HEK293 (cell line): ENCODE results near the gene GNAI2.
A peak's percentile ranks its signal among the peaks of the same experiment; 100 is the strongest.

Source experiments
- BCL11B ChIP-seq: fragments of 450-650 bp; formaldehyde crosslinking; IDR thresholded peaks from 2 replicates; pipeline ENCODE4 v1.5.1; 2016; ENCODE audit warnings: low read depth, missing biosample characterization, missing genetic modification characterization
- GFI1B ChIP-seq: fragments of 450-650 bp; formaldehyde crosslinking; IDR thresholded peaks from 2 replicates; pipeline ENCODE4 v1.5.1; 2016; ENCODE audit warnings: missing biosample characterization, missing genetic modification characterization
- INSM2 ChIP-seq: fragments of 450-650 bp; formaldehyde crosslinking; IDR thresholded peaks from 2 replicates; pipeline ENCODE4 v1.5.1; 2016; ENCODE audit warnings: missing biosample characterization, missing genetic modification characterization
- KLF10 ChIP-seq: fragments of 450-650 bp; IDR thresholded peaks from 2 replicates; pipeline ENCODE4 v1.5.1; 2018; ENCODE audit warnings: missing biosample characterization, mild to moderate bottlenecking, missing genetic modification characterization
- OVOL3 ChIP-seq: fragments of 450-650 bp; formaldehyde crosslinking; IDR thresholded peaks from 2 replicates; pipeline ENCODE4 v1.5.1; 2016; ENCODE audit warnings: missing biosample characterization, missing genetic modification characterization
- PATZ1 ChIP-seq: fragments of 450-650 bp; formaldehyde crosslinking; IDR thresholded peaks from 2 replicates; pipeline ENCODE4 v1.5.1; 2016; ENCODE audit warnings: missing biosample characterization, missing genetic modification characterization
- PRDM4 ChIP-seq: fragments of 450-650 bp; formaldehyde crosslinking; IDR thresholded peaks from 2 replicates; pipeline ENCODE4 v1.5.1; 2017; ENCODE audit warnings: missing biosample characterization, missing genetic modification characterization
- SETDB1 ChIP-seq: IDR thresholded peaks from one replicate; pipeline ENCODE4 v1.6.1; 2017; ENCODE audit warnings: mild to moderate bottlenecking, low read length, moderate library complexity, mixed read lengths; ENCODE audit not compliant: insufficient read length
- SP7 ChIP-seq: fragments of 450-650 bp; formaldehyde crosslinking; IDR thresholded peaks from 2 replicates; pipeline ENCODE4 v1.5.1; 2016; ENCODE audit warnings: missing biosample characterization, missing genetic modification characterization
- WT1 ChIP-seq: fragments of 450-650 bp; formaldehyde crosslinking; IDR thresholded peaks from 2 replicates; pipeline ENCODE4 v1.5.1; 2016; ENCODE audit warnings: missing biosample characterization, missing genetic modification characterization
- ZBTB8A ChIP-seq: fragments of 450-650 bp; formaldehyde crosslinking; IDR thresholded peaks from 2 replicates; pipeline ENCODE4 v1.5.1; 2016; ENCODE audit warnings: missing biosample characterization, missing genetic modification characterization
- ZEB2 ChIP-seq: fragments of 450-650 bp; formaldehyde crosslinking; IDR thresholded peaks from 2 replicates; pipeline ENCODE4 v1.5.1; 2016; ENCODE audit warnings: missing biosample characterization, missing genetic modification characterization
- ZFP37 ChIP-seq: fragments of 450-650 bp; formaldehyde crosslinking; IDR thresholded peaks from 2 replicates; pipeline ENCODE4 v1.5.1; 2016; ENCODE audit warnings: missing biosample characterization, missing genetic modification characterization
- ZFP41 ChIP-seq: fragments of 450-650 bp; formaldehyde crosslinking; IDR thresholded peaks from 2 replicates; pipeline ENCODE4 v1.5.1; 2016; ENCODE audit warnings: missing biosample characterization, missing genetic modification characterization, borderline replicate concordance
- ZNF140 ChIP-seq: fragments of 450-650 bp; formaldehyde crosslinking; IDR thresholded peaks from 2 replicates; pipeline ENCODE4 v1.5.1; 2016; ENCODE audit warnings: missing biosample characterization, missing genetic modification characterization
- ZNF169 ChIP-seq: fragments of 450-650 bp; formaldehyde crosslinking; IDR thresholded peaks from 2 replicates; pipeline ENCODE4 v1.5.1; 2016; ENCODE audit warnings: missing biosample characterization, missing genetic modification characterization
- ZNF239 ChIP-seq: fragments of 450-650 bp; formaldehyde crosslinking; IDR thresholded peaks from 2 replicates; pipeline ENCODE4 v1.5.1; 2016; ENCODE audit warnings: missing biosample characterization, missing genetic modification characterization
- ZNF280D ChIP-seq: fragments of 450-650 bp; formaldehyde crosslinking; IDR thresholded peaks from 2 replicates; pipeline ENCODE4 v1.5.1; 2016; ENCODE audit warnings: missing biosample characterization, missing genetic modification characterization
- ZNF324 ChIP-seq: fragments of 450-650 bp; formaldehyde crosslinking; IDR thresholded peaks from 2 replicates; pipeline ENCODE4 v1.5.1; 2016; ENCODE audit warnings: missing biosample characterization, missing genetic modification characterization
- ZNF416 ChIP-seq: fragments of 450-650 bp; formaldehyde crosslinking; IDR thresholded peaks from 2 replicates; pipeline ENCODE4 v1.5.1; 2016; ENCODE audit warnings: missing biosample characterization, missing genetic modification characterization
- ZNF488 ChIP-seq: fragments of 450-650 bp; formaldehyde crosslinking; IDR thresholded peaks from 2 replicates; pipeline ENCODE4 v1.5.1; 2016; ENCODE audit warnings: missing biosample characterization, missing genetic modification characterization
- ZNF529 ChIP-seq: fragments of 450-650 bp; formaldehyde crosslinking; IDR thresholded peaks from 2 replicates; pipeline ENCODE4 v1.5.1; 2017; ENCODE audit warnings: missing genetic modification characterization, missing biosample characterization; ENCODE audit not compliant: insufficient replicate concordance
- ZNF548 ChIP-seq: fragments of 450-650 bp; formaldehyde crosslinking; IDR thresholded peaks from 2 replicates; pipeline ENCODE4 v1.5.1; 2016; ENCODE audit warnings: missing biosample characterization, missing genetic modification characterization
- ZNF596 ChIP-seq: fragments of 450-650 bp; IDR thresholded peaks from 2 replicates; pipeline ENCODE4 v1.5.0; 2018; ENCODE audit warnings: missing biosample characterization, mild to moderate bottlenecking, missing genetic modification characterization, moderate library complexity
- ZNF692 ChIP-seq: fragments of 450-650 bp; formaldehyde crosslinking; IDR thresholded peaks from 2 replicates; pipeline ENCODE4 v1.5.1; 2016; ENCODE audit warnings: missing biosample characterization, missing genetic modification characterization
- ZNF776 ChIP-seq: fragments of 450-650 bp; formaldehyde crosslinking; IDR thresholded peaks from 2 replicates; pipeline ENCODE4 v1.5.0; 2017; ENCODE audit warnings: missing biosample characterization, missing genetic modification characterization, borderline replicate concordance
- ZNF785 ChIP-seq: fragments of 450-650 bp; formaldehyde crosslinking; IDR thresholded peaks from 2 replicates; pipeline ENCODE4 v1.5.1; 2016; ENCODE audit warnings: missing biosample characterization, missing genetic modification characterization
- ZSCAN16 ChIP-seq: fragments of 450-650 bp; formaldehyde crosslinking; IDR thresholded peaks from 2 replicates; pipeline ENCODE4 v1.5.1; 2016; ENCODE audit warnings: missing biosample characterization, missing genetic modification characterization

Gene GNAI2

GRCh38 chr3:50292159-50293078 lies 56.4 kb downstream of the GNAI2 start, which contains the start of gene IFRD2 (continued):
- TF ChIP-seq ZNF692 (tag by site-specific recombination): peak; percentile 98
- peak; percentile 43; the same call in 1 of the 2 replicates for TF ChIP-seq KLF10 (tag by site-specific recombination)
- TF ChIP-seq ZFP41: no peak
- no peak for TF ChIP-seq ZNF140
- TF ChIP-seq BCL11B: no peak
- TF ChIP-seq ZEB2: peak; percentile 39; the same call in 1 of the 2 replicates
- TF ChIP-seq WT1 (tag by site-specific recombination): no peak
- TF ChIP-seq GFI1B (tag by site-specific recombination): no peak
- TF ChIP-seq ZBTB8A (tag by site-specific recombination): 0 out of 2 replicates have a peak, but pooled peaks have one; percentile 38
- no peak for TF ChIP-seq ZNF596
- TF ChIP-seq ZNF239 (tag by site-specific recombination): no peak
- no peak for TF ChIP-seq ZNF529 (tag by site-specific recombination)
- no peak for TF ChIP-seq ZNF488 (tag by site-specific recombination)
- no peak for TF ChIP-seq ZNF776 (tag by site-specific recombination)
- no peak for TF ChIP-seq ZSCAN16 (tag by site-specific recombination)
- no peak; the same call in 1 of the 2 replicates for TF ChIP-seq INSM2 (tag by site-specific recombination)
- no peak for TF ChIP-seq OVOL3
- no peak for TF ChIP-seq ZNF280D (tag by site-specific recombination)
- no peak for TF ChIP-seq ZNF169 (tag by site-specific recombination)
- no peak for TF ChIP-seq PRDM4 (tag by site-specific recombination)
- peak; percentile 53; the same call in 1 of the 2 replicates for TF ChIP-seq PATZ1
- 0 out of 2 replicates have a peak, but pooled peaks have one; percentile 31 for TF ChIP-seq ZNF324 (tag by site-specific recombination)
- TF ChIP-seq ZNF548 (tag by site-specific recombination): no peak
- TF ChIP-seq SETDB1: no peak
- no peak for TF ChIP-seq ZNF416 (tag by site-specific recombination)
- no peak for TF ChIP-seq ZFP37
- no peak for TF ChIP-seq ZNF785 (tag by site-specific recombination)
- TF ChIP-seq SP7 (tag by site-specific recombination): no peak
